ENCODE data around the gene MYOM1.

The MYOM1 gene

DNA sequence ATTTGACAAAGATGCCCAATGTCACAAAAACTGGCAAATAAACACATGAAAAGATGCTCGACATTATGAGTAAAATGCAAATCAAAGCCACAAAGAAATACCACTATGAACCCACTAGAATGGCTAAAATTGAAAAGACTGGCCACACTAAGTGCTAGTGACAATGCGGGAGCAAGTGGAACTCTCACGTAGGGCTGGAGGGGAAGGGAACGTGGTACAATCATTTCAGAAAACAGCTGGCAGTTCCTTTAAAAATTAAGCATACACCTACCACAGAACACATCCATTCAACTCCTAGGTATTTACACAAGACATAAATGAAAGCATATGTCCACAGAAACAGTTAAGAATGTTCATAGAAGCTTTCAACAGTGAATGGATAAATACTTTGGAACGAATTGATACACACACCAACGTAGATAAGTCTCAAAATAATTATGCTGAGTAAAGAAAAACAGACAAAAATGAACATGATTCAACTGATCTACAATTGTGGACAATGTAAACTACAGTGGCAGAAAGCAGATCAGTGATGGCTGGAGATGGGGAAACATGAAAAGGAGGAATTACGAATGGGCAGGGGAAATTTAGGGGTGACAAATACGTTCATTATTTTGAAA, 71.7 kb downstream of the MYOM1 start:
- POLR2A ChIA-PET = no interaction called here
- CTCF ChIA-PET = interaction anchor here (1.0 to 2.1 kb wide), 5 partner anchors 10 to 98 kb away, joined by 3 to 11 read pairs (median 3); no protein-coding TSS in a partner anchor
- no peak for DNase-seq (ENCODE audit: extremely low spot score)
- no peak for TF ChIP-seq CTCF (IDR thresholded peaks at IDR 0.05; ENCODE audit: control extremely low read depth, extremely low read depth, low read depth, missing control alignments)

DNA sequence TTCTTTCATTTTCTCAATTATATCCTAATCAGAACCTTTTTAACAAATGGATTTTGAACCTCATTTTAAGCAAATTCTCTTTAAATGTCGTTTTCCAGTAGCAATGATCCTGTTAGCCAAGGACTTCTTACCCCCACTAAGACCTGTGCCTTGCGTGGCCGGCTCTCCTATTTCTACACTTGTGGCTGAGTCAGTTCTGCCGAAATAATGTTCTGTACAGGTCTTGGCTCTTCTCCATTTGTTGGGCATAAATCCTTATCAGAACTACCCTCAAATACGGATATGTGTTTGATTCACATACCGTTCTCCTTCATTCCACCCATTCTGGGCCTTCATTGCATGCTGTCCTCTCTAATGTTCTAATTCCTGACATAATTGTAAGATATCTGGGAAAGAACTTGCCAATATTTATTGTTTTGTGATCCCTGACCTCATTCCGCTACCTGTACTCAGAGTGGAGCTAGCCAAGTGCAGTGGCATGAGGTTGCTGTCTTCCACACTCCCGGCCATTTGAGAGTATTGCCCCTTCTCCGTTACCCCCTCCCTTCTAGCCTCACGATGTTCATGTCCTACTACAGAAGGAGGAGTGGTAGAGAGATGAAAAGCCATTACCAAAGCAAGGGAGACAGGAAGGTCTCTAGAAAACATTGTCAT, 78.7 kb downstream of the MYOM1 start:
- no peak for DNase-seq (ENCODE audit: extremely low spot score)
- ChIA-PET CTCF (interaction anchor here (1.6 to 1.8 kb wide), 2 partner anchors 10 kb away, joined by 4 to 6 read pairs; no protein-coding TSS in a partner anchor), POLR2A (no interaction called here)
- no peak for TF ChIP-seq CTCF (IDR thresholded peaks at IDR 0.05; ENCODE audit: control extremely low read depth, extremely low read depth, low read depth, missing control alignments)

- no peak for DNase-seq (ENCODE audit: extremely low spot score)
- TF ChIP-seq CTCF (IDR thresholded peaks at IDR 0.05; ENCODE audit: control extremely low read depth, extremely low read depth, low read depth, missing control alignments) = no peak
- POLR2A ChIA-PET = no interaction called here
- CTCF ChIA-PET = interaction anchor here (1.7 to 3.9 kb wide), 3 partner anchors 11 to 16 kb away, joined by 6 to 37 read pairs (median 6); no protein-coding TSS in a partner anchor
These were observed 79.4 kb downstream of the MYOM1 start for GRCh38 chr18:3140342-3140741.

- DNase-seq (ENCODE audit: extremely low spot score) = no peak
- ChIA-PET POLR2A (no interaction called here), CTCF (interaction anchor here (1.1 to 3.9 kb wide), 5 partner anchors 11 to 106 kb away, joined by 3 to 37 read pairs (median 6); no protein-coding TSS in a partner anchor)
- TF ChIP-seq CTCF (IDR thresholded peaks at IDR 0.05; ENCODE audit: control extremely low read depth, extremely low read depth, low read depth, missing control alignments) = no peak
These were observed 80.4 kb downstream of the MYOM1 start for GRCh38 chr18:3139406-3139805.

DNA sequence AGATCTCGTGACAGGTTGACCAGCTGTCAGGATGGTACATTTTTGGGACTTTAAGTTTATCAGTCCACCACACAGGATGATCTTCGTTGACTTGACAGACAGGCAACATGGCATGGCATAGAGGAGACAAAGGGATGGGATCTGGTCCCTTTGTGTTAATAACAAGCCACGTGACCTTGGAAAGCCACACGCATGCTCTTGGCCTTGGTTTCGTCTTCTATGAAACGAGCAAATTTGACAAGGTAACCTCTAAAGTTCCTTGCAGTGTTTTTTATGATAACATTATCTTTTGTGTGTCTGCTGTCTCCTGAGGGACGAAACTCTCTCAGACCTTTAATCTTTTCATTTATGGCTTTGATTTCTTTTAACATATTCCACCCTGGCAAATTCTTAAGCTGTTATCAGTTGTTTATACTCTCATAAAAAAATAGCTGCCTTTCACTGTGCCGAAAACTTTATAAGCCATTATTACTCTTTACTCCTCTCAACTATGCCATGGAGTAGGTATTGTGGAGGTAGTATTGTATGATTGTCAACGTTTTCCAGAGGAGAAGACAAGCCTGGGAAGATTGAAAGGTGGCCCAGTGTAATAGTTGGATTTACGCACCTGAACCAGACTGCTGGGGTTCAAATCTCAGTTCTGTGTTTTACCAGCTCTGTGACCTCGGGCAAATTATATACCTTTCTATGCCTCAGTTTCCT, 81.3 kb downstream of the MYOM1 start:
- TF ChIP-seq CTCF (IDR thresholded peaks at IDR 0.05; ENCODE audit: control extremely low read depth, extremely low read depth, low read depth, missing control alignments) = no peak

DNA sequence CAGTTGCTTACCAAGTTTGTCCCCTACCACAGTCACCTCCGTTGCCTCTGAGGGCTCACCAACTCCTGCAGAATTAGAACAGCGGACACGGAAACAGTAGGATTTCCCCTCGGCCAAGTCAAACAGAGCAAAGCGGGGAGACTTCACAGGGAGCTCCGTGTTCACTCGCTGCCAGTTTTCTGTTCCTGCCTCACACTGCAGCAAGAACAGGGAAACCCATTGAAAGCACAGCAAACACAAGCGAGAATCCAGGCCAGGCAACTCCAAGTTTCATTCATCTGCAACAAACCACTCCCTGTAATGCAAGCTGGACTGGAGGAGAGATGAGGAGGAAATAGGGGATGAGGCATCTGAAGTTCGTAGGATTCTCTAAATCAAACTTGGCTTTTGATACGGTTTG, 84.2 kb downstream of the MYOM1 start:
- TF ChIP-seq CTCF (IDR thresholded peaks at IDR 0.05; ENCODE audit: control extremely low read depth, extremely low read depth, low read depth, missing control alignments) = no peak
- DNase-seq (ENCODE audit: extremely low spot score) = no peak
- ChIA-PET POLR2A (no interaction called here), CTCF (interaction anchor here (1.2 kb wide), 1 partner anchor 11 kb away, joined by 3 read pairs; no protein-coding TSS in a partner anchor)

More for the DNA sequence above, 81.3 kb downstream of the MYOM1 start:
- DNase-seq (ENCODE audit: extremely low spot score) = no peak
- ChIA-PET POLR2A (no interaction called here), CTCF (interaction anchor here (0.7 to 3.9 kb wide), 6 partner anchors 10 to 107 kb away, joined by 3 to 37 read pairs (median 6); no protein-coding TSS in a partner anchor)
